GM12878 (cell line): ENCODE measurements around the gene SHB. TPM values are rescaled to one million over a fixed set of nuclear protein-coding genes. Genes with fewer than 3 reads are reported as not detected.

ENCODE experiments used
- ATAC-seq: fragments of 200-7000 bp; cut with Tn5 transposase; 3 replicates; pipeline ENCODE4 v1.9.1; 2020; ENCODE audit warnings: mild to moderate bottlenecking, moderate library complexity
- BruUV-seq: library from RNA; stranded (reverse); fragments of 400-500 nt; replicated peaks from 2 replicates; lab custom pipeline; 2021; lab: Mats Ljungman, UMichigan
- CTCF ChIA-PET: fragments of 300-600 bp; sonication (Branson Sonifier 250); formaldehyde crosslinking; extraction: SDS; loops from one replicate; lab custom pipeline; 2021; ENCODE audit warnings: inconsistent platforms; lab: Yijun Ruan, JAX
- POLR2A ChIA-PET: fragments of 350-600 bp; formaldehyde crosslinking; extraction: SDS; loops from one replicate; lab custom pipeline; 2021; ENCODE audit warnings: inconsistent platforms; lab: Charles Lee
- RAD21 ChIA-PET: fragments of 300-600 bp; sonication (Branson Sonifier 250); formaldehyde crosslinking; loops from one replicate; lab custom pipeline; 2023; ENCODE audit warnings: antibody characterized with exemption; ENCODE audit not compliant: unreplicated experiment; lab: Charles Lee
- SMC1A ChIA-PET: fragments of 300-600 bp; sonication (Branson Sonifier 250); formaldehyde crosslinking; loops from one replicate; lab custom pipeline; 2023; ENCODE audit not compliant: unreplicated experiment, uncharacterized antibody; lab: Charles Lee
- DNase-seq: peaks from one replicate; pipeline ENCODE4 v3.0.0-alpha.2; 2011; ENCODE audit warnings: low read depth, low spot score
- FAIRE-seq: peaks from 3 replicates; lab custom pipeline; 2011; peaks lifted over from hg19 to GRCh38; lab: Jason Lieb, UNC
- H2AFZ ChIP-seq: 2 replicates; pipeline ENCODE4 v1.6.0; 2011; ENCODE audit warnings: low read depth, low read length, control low read depth; ENCODE audit not compliant: control insufficient read depth
- H3K27ac ChIP-seq: 2 replicates; pipeline ENCODE4 v1.5.1; 2011; ENCODE audit warnings: control low read depth; ENCODE audit not compliant: control insufficient read depth, insufficient read depth
- H3K27me3 ChIP-seq, 2 experiments: replicated peaks in 1 of 2; 2 replicates each; pipeline versions ENCODE4 v1.6.0 to v1.6.1; 2011; ENCODE audit warnings: low read length in 1 of 2; ENCODE audit not compliant: control insufficient read depth in 2 of 2, insufficient read depth in 2 of 2
- H3K36me3 ChIP-seq, 2 experiments: 2 replicates each; pipeline ENCODE4 v1.5.1; 2011; ENCODE audit warnings: low read length in 1 of 2; ENCODE audit not compliant: control insufficient read depth in 2 of 2, insufficient read depth in 2 of 2
- H3K4me1 ChIP-seq: 2 replicates; pipeline ENCODE4 v1.6.1; 2011; ENCODE audit warnings: mild to moderate bottlenecking, low read length, moderate library complexity, mixed read lengths; ENCODE audit not compliant: control insufficient read depth, insufficient read depth
- H3K4me2 ChIP-seq: 2 replicates; pipeline ENCODE4 v1.6.0; 2011; ENCODE audit warnings: control low read depth; ENCODE audit not compliant: control insufficient read depth, insufficient read depth
- H3K4me3 ChIP-seq: fragments of 200-600 bp; sonication (generic); 2 replicates; pipeline ENCODE4 v1.5.1; 2016
- H3K79me2 ChIP-seq: 2 replicates; pipeline ENCODE4 v1.6.0; 2011; ENCODE audit warnings: low read length; ENCODE audit not compliant: control insufficient read depth, insufficient read depth
- H3K9ac ChIP-seq: 2 replicates; pipeline ENCODE4 v1.8.0; 2011; ENCODE audit warnings: low read length, control low read depth, mixed read lengths; ENCODE audit not compliant: control insufficient read depth, insufficient read depth
- H3K9me3 ChIP-seq: replicated peaks from 3 replicates; pipeline ENCODE4 v1.5.1; 2011; ENCODE audit warnings: mild to moderate bottlenecking, low read length; ENCODE audit not compliant: control insufficient read depth, insufficient read depth
- H4K20me1 ChIP-seq: 2 replicates; pipeline ENCODE4 v1.6.0; 2011; ENCODE audit not compliant: control insufficient read depth, insufficient read depth
- CUX1 ChIP-seq: IDR thresholded peaks from 2 replicates; pipeline ENCODE4 v1.6.1; 2012; ENCODE audit warnings: improper control_type of control experiment, low read depth, low read length; ENCODE audit not compliant: insufficient replicate concordance
- EP300 ChIP-seq, 2 experiments: fragments of 150-350 bp in 1 of 2; IDR thresholded peaks; 2 replicates each; pipeline ENCODE4 v1.6.1; 2011 to 2012; ENCODE audit warnings: low read depth in 2 of 2, low read length in 2 of 2, borderline replicate concordance in 1 of 2, improper control_type of control experiment in 1 of 2, inconsistent platforms in 1 of 2; ENCODE audit not compliant: control insufficient read depth in 1 of 2
- FOXK2 ChIP-seq: fragments of 450-650 bp; IDR thresholded peaks from 2 replicates; pipeline ENCODE4 v1.6.1; 2017; ENCODE audit warnings: mild to moderate bottlenecking, moderate library complexity
- GATAD2B ChIP-seq: fragments of 450-650 bp; conservative IDR thresholded peaks from 2 replicates; pipeline ENCODE4 v1.6.1; 2017; ENCODE audit warnings: low read depth, mild to moderate bottlenecking, moderate library complexity
- JUND ChIP-seq: IDR thresholded peaks from 2 replicates; pipeline ENCODE4 v1.6.1; 2012; ENCODE audit warnings: low read depth, mild to moderate bottlenecking, low read length, improper control_type of control experiment, moderate library complexity
- MXI1 ChIP-seq: fragments of 150-350 bp; IDR thresholded peaks from 2 replicates; pipeline ENCODE4 v1.6.1; 2011; ENCODE audit warnings: low read depth, mild to moderate bottlenecking, inconsistent platforms, low read length, improper control_type of control experiment
- NR2C1 ChIP-seq: fragments of 450-650 bp; IDR thresholded peaks from 2 replicates; pipeline ENCODE4 v1.6.1; 2017; ENCODE audit warnings: antibody characterized with exemption, mild to moderate bottlenecking, moderate library complexity
- RB1 ChIP-seq: fragments of 450-650 bp; formaldehyde crosslinking; IDR thresholded peaks from 2 replicates; pipeline ENCODE4 v1.6.1; 2017; ENCODE audit warnings: mild to moderate bottlenecking, borderline replicate concordance
- RELB ChIP-seq: fragments of 450-650 bp; IDR thresholded peaks from 2 replicates; pipeline ENCODE4 v1.6.1; 2017; ENCODE audit warnings: low read depth, mild to moderate bottlenecking, moderate library complexity
- SRF ChIP-seq, 2 experiments: IDR thresholded peaks; 2 replicates each; pipeline ENCODE4 v1.6.1; 2011; ENCODE audit warnings: low read depth in 2 of 2, low read length in 2 of 2, mild to moderate bottlenecking in 1 of 2, moderate library complexity in 1 of 2
- SUPT20H ChIP-seq: IDR thresholded peaks from 2 replicates; pipeline ENCODE4 v1.6.1; 2011; ENCODE audit warnings: low read depth, mild to moderate bottlenecking, low read length, moderate library complexity, borderline replicate concordance; ENCODE audit not compliant: control insufficient read depth
- TAF1 ChIP-seq: IDR thresholded peaks from 2 replicates; pipeline ENCODE4 v1.6.1; 2011; ENCODE audit warnings: mild to moderate bottlenecking, low read depth, low read length, borderline replicate concordance
- WRNIP1 ChIP-seq: IDR thresholded peaks from 2 replicates; pipeline ENCODE4 v1.6.1; 2011; ENCODE audit warnings: low read depth, low read length, improper control_type of control experiment, borderline replicate concordance
- ZBED1 ChIP-seq: IDR thresholded peaks from 2 replicates; pipeline ENCODE4 v1.6.1; 2016; ENCODE audit warnings: borderline replicate concordance
- WGBS: methylation state at CpG from one replicate; pipeline ENCODE4 v1.1.6; 2016; ENCODE audit warnings: low lambda C conversion rate; ENCODE audit not compliant: insufficient replicate concordance, insufficient coverage; ENCODE audit errors: missing lambda C conversion rate; 5-methylcytosine and 5-hydroxymethylcytosine counted together
- in situ Hi-C: fragments of 300-500 bp; cut with MboI; formaldehyde crosslinking; loops from 9 replicates; pipeline ENCODE4 v1.14.3; 2018; ENCODE audit warnings: mixed read lengths
- intact Hi-C: fragments of 100-400 bp; cut with micrococcal nuclease; formaldehyde crosslinking; loops from one replicate; pipeline ENCODE4 v1.14.2; 2022; ENCODE audit not compliant: unreplicated experiment
- polyA plus RNA-seq, 11 experiments: library from polyadenylated mRNA; depleted of rRNA in 4 of 11; unstranded in 6 of 11; stranded (reverse) in 5 of 11; fragments of >200 nt; fragmentation: Nextera tagmentation in 4 of 11; fragmentation: Illumina TruSeq in 1 of 11; extraction: Ambion mirVana in 4 of 11; extraction: Trizol in 1 of 11; gene quantifications; 1 replicate in 1 of 11; 2 replicates in 10 of 11; pipeline versions ENCODE4 v1.2.1 to v1.2.3, GENCODE V29; 2011 to 2016; ENCODE audit warnings: inconsistent platforms in 2 of 11, missing spikeins in 2 of 11, low read depth in 1 of 11
- total RNA-seq, 4 experiments: library from RNA; depleted of rRNA in 3 of 4; stranded (reverse); fragments of >200 nt in 3 of 4; fragmentation: Illumina TruSeq in 1 of 4; extraction: Trizol in 1 of 4; gene quantifications; 2 replicates each; pipeline versions ENCODE4 v1.2.1 to v1.2.3, GENCODE V29; 2013 to 2021

Gene SHB
- total and polyA plus RNA-seq, 10 of the 15 experiments (the other 5 are each of a cell fraction or from before 2014, with no cell fraction given) = 0.29 to 6.2 (median 1.3) TPM

- WGBS = 48% methylated on average over 7 of the region's 7 CpGs
- ChIA-PET SMC1A (interaction anchor here (3.6 kb wide), 1 partner anchor 11 kb away, joined by 23 read pairs; no protein-coding TSS in a partner anchor), POLR2A (no interaction called here), RAD21 (no interaction called here), CTCF (interaction anchor here (2.4 kb wide), 1 partner anchor 12 kb away, joined by 5 read pairs; no protein-coding TSS in a partner anchor)
- H3K9ac ChIP-seq = no peak overlapping the region
- no peak for TF ChIP-seq FOXK2
- no peak for TF ChIP-seq NR2C1
- no peak for TF ChIP-seq MXI1
- no peak for TF ChIP-seq RB1
- no peak for TF ChIP-seq JUND
- no peak for TF ChIP-seq SRF (IDR thresholded peaks at IDR 0.05; ENCODE audit: low read depth in 2 of 2, low read length in 2 of 2)
- no peak for TF ChIP-seq ZBED1
- no peak for TF ChIP-seq SUPT20H
- no peak for TF ChIP-seq GATAD2B
- no peak for TF ChIP-seq EP300 (IDR thresholded peaks at IDR 0.05; ENCODE audit: borderline replicate concordance in 1 of 2, control insufficient read depth in 1 of 2, low read depth in 2 of 2, low read length in 2 of 2)
- no peak for TF ChIP-seq CUX1
- no peak for TF ChIP-seq WRNIP1
- no peak for TF ChIP-seq TAF1
- no peak for TF ChIP-seq RELB
- H3K27me3 ChIP-seq = no peaks in the 10 kb centered on the region
- H3K27ac ChIP-seq = no peak overlapping the region
- in situ Hi-C loops = loop anchor here (25.0 kb wide), 1 partner anchor 519 kb away; the partner anchor contains the start of gene POLR1E
- FAIRE-seq = no peak
- H3K79me2 ChIP-seq = no peaks in the 10 kb centered on the region
- H3K9me3 ChIP-seq = no peaks in the 10 kb centered on the region
- H3K4me3 ChIP-seq = no peak overlapping the region
- no peak overlapping the region for H2AFZ ChIP-seq
- BruUV-seq = no TSS peak
- no peak for ATAC-seq
- H3K36me3 ChIP-seq = no peaks in the 10 kb centered on the region
- peaks cover 18% of the 10 kb centered on the region for H3K4me1 ChIP-seq
- H4K20me1 ChIP-seq = no peaks in the 10 kb centered on the region
- no peak for DNase-seq
- intact Hi-C loops = no loop called here
- H3K4me2 ChIP-seq = no peak overlapping the region
These were observed 62.9 kb downstream of the SHB start for GRCh38 chr9:38006163-38006562.
